GM12865 (cell line): ENCODE data around the gene DAZAP1.
A peak's percentile ranks its signal among the peaks of the same experiment; 100 is the strongest.

Experiments
- DNase-seq: peaks from one replicate; pipeline ENCODE4 v3.0.0; 2010; ENCODE audit warnings: low read depth
- H3K4me3 ChIP-seq: 2 replicates; pipeline ENCODE4 v1.5.1; 2011; ENCODE audit warnings: mild to moderate bottlenecking, low read depth, low read length, control low read depth
- TF ChIP-seq, protein P1 (sequence below): IDR thresholded peaks from 2 replicates; pipeline ENCODE4 v1.5.1; 2011; ENCODE audit warnings: low read length, control low read depth, low read depth, inconsistent platforms; ENCODE audit not compliant: insufficient read depth; ENCODE audit errors: missing control alignments

Gene DAZAP1

DNA sequence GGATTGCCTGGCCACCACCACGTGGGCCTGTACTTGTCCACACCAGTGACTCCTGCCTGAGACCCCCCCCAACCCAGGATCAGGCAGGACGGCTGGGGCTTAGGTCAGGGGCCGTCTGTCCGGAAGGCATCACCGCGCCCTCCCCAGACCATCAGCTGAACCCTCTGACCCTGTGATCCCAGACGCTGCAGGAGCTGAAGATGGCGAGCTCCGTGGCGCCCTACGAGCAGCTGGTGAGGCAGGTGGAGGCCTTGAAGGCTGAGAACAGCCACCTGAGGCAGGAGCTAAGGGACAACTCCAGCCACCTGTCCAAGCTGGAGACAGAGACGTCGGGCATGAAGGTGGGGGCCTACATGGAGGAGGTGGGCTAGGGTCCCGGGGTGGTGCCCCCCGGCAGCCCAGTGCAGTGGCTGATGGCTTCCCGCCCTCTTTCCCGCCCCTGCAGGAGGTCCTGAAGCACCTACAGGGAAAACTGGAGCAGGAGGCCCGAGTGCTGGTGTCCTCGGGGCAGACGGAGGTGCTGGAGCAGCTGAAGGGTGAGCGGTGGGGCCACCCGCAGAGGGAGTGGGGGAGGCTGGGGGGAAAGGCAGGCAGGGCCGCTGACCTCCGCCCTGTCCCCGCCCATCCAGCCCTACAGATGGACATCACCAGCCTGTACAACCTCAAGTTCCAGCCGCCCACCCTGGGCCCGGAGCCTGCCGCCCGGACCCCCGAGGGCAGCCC is 45.6 kb downstream of the DAZAP1 start:
- DNase-seq, result no peak
- no peak overlapping the region for H3K4me3 ChIP-seq
- TF ChIP-seq, protein P1, sequence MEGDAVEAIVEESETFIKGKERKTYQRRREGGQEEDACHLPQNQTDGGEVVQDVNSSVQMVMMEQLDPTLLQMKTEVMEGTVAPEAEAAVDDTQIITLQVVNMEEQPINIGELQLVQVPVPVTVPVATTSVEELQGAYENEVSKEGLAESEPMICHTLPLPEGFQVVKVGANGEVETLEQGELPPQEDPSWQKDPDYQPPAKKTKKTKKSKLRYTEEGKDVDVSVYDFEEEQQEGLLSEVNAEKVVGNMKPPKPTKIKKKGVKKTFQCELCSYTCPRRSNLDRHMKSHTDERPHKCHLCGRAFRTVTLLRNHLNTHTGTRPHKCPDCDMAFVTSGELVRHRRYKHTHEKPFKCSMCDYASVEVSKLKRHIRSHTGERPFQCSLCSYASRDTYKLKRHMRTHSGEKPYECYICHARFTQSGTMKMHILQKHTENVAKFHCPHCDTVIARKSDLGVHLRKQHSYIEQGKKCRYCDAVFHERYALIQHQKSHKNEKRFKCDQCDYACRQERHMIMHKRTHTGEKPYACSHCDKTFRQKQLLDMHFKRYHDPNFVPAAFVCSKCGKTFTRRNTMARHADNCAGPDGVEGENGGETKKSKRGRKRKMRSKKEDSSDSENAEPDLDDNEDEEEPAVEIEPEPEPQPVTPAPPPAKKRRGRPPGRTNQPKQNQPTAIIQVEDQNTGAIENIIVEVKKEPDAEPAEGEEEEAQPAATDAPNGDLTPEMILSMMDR, result no peak

DNA sequence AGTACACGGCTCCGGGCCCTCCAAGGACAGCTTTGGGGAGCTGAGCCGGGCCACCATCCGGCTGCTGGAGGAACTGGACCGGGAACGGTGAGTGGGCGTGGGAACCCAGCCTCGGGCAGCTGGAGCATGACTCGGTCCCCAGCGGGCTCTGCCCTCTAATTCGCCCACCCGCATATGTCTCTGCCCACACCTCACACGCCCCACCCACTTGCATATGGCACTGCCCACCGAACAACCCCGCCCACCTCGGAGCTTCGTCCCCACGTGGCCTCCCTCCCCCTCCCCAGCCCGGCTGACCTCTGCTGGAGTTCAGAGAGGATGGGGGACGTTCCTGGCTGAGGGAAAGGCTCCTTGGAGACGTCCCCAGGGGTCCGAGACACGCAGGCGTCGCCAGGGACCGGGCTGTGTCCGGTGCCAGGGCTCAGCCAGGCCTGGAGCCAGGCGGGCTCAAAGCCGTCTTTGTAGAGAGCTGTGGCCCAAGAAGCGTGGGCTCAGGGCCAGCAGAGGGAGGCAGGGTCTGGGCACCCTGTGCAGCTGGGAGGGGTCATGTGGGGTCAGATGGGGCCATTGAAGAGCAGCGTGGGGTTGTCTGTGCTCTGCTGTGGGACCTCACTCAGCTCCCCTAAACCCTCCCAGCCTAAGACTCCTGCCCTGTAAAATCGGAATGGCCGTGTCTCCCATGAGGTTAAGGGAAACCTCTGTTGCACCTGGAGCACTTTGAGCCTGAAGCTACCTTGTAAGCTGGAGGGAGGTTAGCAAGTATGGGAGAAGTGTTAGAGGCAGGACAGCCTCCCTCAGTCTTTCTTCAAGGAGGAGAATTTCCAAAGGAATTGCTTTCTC is 46.4 kb downstream of the DAZAP1 start:
- no peak for DNase-seq
- TF ChIP-seq, protein P1, result no peak
- no peak overlapping the region for H3K4me3 ChIP-seq

DNA sequence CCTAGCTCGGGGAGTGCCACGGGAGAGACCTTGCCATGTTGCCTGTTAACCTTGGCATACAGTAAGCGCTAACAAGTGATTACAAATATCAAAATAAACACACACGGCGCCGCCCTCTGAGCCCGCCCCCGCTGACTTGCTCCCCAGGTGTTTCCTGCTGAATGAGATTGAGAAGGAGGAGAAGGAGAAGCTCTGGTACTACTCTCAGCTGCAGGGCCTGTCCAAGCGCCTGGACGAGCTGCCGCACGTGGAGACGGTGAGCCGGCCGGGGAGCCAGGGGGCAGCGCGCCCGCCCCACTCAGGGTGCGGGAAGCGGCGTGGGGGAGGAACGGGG is 47.6 kb downstream of the DAZAP1 start:
- no peak for DNase-seq
- H3K4me3 ChIP-seq, result no peak overlapping the region
- TF ChIP-seq, protein P1, result no peak

DNA sequence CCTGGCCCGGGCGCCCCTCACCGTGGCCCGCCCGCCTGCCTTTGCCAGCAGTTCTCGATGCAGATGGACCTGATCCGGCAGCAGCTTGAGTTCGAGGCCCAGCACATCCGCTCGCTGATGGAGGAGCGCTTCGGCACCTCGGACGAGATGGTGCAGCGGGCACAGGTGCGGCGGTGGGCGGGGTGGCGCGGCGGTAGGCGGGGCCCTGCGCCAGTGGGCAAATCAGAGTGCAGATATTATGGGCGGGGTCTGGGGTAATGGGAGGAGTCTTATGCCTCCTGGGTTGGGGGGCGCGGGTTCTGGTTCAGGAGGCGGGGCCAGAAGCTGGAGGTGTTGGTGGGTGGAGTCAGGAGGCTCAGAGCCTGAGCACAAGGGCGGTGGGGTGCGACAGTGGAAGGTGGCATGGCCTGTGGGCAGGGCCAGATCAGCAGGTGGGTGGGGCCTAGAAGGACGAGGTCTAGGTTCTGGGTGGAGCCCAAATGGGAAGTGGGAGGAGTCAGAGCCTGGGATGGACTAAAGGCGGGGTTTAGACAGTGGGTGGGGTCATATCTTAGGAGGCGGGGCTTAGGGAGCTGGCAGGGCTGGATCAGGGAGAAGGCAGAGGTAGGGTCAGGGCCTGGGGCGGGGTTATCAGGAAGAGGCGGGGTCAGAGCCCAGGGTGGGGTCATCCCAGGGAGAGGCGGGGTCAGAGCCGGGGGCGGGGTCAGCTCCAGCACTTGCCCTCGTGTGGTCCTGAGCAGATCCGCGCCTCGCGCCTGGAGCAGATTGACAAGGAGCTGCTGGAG is 48.1 kb downstream of the DAZAP1 start:
- DNase-seq, result peak; percentile 68
- H3K4me3 ChIP-seq, result no peak overlapping the region
- TF ChIP-seq, protein P1, result no peak

DNA sequence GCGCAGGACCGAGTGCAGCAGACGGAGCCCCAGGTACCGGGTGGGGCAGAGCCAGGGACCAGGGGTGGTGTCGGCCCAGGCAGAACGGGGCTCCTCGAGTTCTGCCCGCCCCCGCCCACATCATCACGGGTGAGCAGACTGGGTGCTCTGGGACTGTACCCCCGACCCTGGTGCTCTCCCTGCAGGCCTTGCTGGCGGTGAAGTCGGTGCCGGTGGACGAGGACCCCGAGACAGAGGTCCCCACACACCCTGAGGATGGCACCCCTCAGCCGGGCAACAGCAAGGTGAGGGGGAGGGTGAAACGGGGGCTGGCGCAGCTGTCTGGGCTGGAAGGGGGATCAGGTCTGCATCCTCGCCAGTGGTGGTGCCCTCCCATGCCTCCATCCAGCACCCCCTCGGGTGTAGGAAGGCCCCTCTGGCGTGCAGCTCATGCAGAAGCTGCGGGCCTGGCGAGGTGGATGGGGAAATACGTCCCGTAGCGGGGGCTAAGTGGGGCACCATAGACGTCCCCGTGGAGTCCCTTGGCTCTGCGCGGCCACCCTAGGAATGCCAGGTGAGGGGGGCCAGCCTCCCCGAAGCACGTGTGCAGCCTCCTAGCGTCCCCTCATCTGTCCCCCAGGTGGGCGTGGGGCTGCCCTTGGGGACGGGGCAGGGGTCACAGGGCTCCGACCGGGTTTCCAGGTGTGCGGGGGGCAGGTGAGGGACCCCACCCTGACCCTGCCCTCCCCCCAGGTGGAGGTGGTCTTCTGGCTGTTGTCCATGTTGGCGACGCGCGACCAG is 48.9 kb downstream of the DAZAP1 start:
- DNase-seq, result no peak
- H3K4me3 ChIP-seq, result no peak overlapping the region
- TF ChIP-seq, protein P1, result no peak

DNA sequence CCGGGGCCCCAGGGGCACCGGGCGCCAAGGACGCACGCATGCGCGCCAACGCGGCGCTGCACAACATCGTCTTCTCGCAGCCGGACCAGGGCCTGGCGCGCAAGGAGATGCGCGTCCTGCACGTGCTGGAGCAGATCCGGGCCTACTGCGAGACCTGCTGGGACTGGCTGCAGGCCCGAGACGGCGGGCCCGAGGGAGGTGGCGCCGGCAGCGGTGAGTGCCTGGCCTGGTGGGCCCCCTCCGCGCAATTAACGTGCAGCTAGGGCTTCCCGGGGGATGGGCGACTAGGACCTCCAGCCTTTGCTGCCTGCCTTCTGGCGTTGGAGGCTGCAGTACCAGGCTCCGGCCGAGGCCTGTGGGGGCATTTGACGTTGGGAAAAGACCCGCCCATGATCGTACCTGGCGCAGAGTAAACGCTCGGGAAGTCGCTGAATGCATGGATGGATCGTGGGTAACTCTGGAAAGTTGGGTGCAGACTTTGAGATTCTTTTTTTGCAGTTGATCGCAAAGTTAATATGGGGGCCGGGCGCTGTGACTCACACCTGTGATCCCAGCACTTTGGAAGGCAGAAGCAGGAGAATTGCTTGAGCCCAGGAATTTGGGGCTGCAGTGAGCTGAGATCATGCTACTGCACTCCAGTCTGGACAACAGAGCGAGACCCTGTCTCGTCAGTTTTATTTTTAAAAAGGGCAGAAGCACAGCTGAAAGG is 49.8 kb downstream of the DAZAP1 start:
- DNase-seq, result no peak
- no peak overlapping the region for H3K4me3 ChIP-seq
- TF ChIP-seq, protein P1, result no peak
